Measurements from ENCODE around the gene CEBPG.

DNA sequence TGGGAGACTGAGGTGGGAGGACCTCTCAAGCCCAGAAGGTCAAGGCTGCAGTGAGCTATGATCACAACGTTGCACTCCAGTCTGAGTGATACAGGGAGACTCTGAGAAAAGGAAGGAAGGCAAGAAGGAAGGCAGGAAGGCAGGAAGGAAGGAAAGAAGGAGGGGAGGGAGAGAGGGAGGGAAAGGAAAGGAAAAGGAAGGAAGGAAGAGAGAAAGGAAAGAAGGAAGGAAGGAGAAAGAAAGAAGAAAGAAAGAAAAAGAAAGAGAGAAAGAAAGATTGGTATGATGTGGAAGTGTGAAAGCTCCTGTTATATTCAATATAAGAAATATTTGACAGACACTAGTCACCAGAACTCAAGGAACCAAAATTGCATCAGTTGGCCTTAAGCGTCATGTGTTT, 32.5 kb upstream of the CEBPG start:
- TF ChIP-seq CTCF (conservative IDR thresholded peaks at IDR 0.05; ENCODE audit: low read depth, low read length) (no peak), EZH2 (IDR thresholded peaks at IDR 0.05; ENCODE audit: borderline replicate concordance, low read depth, low read length, poor library complexity, severe bottlenecking) (no peak)
